Measurements from ENCODE around the gene CFAP46. TPM values are rescaled to one million over a fixed set of nuclear protein-coding genes. Genes with fewer than 3 reads are reported as not detected.

The CFAP46 gene
- total RNA-seq, 1 experiment from 2014 or later: 3.3 TPM

DNA sequence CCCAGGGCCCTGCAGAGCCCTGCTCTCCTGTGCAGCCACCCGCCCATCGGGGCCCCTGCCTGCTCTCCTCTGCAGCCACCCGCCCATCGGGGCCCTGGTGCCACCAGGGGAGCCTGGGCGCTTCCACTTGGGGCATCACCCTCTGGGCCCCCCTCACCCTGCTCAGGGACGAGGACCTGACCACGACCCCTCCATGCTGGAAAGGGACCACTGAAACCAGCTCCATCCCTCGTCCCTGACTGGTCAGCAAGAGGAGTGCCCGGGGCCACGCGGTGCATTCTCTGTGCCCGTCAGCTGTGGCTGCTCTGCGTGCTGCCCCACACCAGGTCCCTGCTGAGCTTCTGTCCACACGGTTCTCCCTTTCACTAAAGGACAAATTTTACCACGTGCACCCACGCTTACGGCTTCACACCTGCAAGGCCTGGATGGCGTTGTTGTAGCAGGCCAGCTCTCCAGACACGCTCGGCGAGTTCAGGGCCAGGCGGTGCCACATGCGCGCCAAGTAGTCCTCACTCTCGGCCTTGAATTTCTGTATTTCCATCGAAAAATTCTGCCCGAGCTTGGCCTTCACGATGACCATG lies 57.6 kb downstream of the CFAP46 start (continued):
- TF ChIP-seq CREB1 (CRISPR knock-in tag; IDR thresholded peaks at IDR 0.05): no peak
- TF ChIP-seq SOX15 (CRISPR knock-in tag; IDR thresholded peaks at IDR 0.05): no peak
- no peak for TF ChIP-seq NR3C1 (CRISPR knock-in tag; conservative IDR thresholded peaks at IDR 0.05; ENCODE audit: low read depth)

DNA sequence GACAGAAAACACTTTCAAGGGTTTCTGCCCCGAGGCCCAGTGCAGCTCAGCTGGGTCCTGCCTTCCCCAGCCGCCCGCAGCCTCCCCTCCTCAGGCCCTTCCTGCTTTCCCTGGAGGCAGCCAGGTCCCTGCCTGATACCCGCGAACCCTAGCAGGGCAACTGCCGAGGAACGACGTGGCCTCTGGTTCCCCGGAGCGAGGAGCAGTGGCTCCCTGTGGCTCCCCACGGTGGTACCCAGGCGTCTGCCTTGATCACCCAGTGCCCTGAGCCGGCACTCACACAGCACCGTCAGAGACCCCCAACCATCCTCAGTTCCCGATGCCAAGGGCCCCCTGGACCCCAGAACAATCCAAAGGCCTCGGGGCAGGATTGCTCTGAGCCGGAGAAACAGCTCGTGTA lies 58.3 kb downstream of the CFAP46 start:
- Mint-ChIP-seq H3K27me3 (ENCODE audit: low read depth) (no peaks in the 10 kb centered on the region; the same call in 1 of the 2 replicates), H3K4me1 (peaks cover 2% of the 10 kb centered on the region), H3K36me3 (no peaks in the 10 kb centered on the region), H3K27ac (no peak overlapping the region), H3K9me3 (no peaks in the 10 kb centered on the region), H3K4me3 (no peak overlapping the region)
- TF ChIP-seq, protein P1, sequence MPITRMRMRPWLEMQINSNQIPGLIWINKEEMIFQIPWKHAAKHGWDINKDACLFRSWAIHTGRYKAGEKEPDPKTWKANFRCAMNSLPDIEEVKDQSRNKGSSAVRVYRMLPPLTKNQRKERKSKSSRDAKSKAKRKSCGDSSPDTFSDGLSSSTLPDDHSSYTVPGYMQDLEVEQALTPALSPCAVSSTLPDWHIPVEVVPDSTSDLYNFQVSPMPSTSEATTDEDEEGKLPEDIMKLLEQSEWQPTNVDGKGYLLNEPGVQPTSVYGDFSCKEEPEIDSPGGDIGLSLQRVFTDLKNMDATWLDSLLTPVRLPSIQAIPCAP (CRISPR knock-in tag; IDR thresholded peaks at IDR 0.05): no peak
- TF ChIP-seq TEAD4 (CRISPR knock-in tag; IDR thresholded peaks at IDR 0.05) (no peak), NR1H2 (CRISPR knock-in tag; IDR thresholded peaks at IDR 0.05) (no peak), CREM (CRISPR knock-in tag; IDR thresholded peaks at IDR 0.05) (no peak)
- ChIA-PET POLR2A (no interaction called here), CTCF (no interaction called here)
- no peak for ATAC-seq
- DNase-seq (ENCODE audit: low spot score): peak; percentile 7

DNA sequence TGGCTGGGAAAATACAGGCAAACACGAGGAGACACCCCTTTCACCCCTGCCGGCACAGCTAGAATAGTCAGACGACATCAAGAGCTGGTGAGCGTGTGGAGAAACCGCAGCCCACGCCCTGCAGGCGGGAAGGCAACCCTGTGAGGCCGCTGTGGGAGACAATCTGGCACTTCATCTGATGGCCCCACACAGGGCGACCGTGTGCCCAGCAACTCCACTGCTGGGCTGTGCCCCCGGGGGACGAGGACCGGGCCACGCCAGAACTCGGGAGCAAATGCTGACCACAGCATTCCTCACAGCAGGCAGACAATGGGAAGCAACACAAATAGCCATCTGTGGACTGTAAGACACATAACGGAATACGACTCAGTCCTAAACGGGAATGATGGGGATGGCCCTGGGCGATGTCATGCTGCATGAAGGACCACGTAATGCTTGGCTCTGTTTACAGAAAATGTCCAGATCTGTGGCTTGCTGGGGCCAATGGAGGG lies 58.9 kb downstream of the CFAP46 start:
- Mint-ChIP-seq H3K27me3 (ENCODE audit: low read depth) (no peaks in the 10 kb centered on the region; the same call in 1 of the 2 replicates), H3K27ac (no peak overlapping the region), H3K9me3 (no peaks in the 10 kb centered on the region), H3K36me3 (no peaks in the 10 kb centered on the region), H3K4me3 (no peak overlapping the region), H3K4me1 (peaks cover 8% of the 10 kb centered on the region)
- DNase-seq (ENCODE audit: low spot score): peak; percentile 8
- ChIA-PET POLR2A (interaction anchor here (0.9 kb wide), 1 partner anchor 589 kb away, joined by 3 read pairs; no protein-coding TSS in a partner anchor), CTCF (no interaction called here)
- no peak for ATAC-seq
- TF ChIP-seq, protein P2, sequence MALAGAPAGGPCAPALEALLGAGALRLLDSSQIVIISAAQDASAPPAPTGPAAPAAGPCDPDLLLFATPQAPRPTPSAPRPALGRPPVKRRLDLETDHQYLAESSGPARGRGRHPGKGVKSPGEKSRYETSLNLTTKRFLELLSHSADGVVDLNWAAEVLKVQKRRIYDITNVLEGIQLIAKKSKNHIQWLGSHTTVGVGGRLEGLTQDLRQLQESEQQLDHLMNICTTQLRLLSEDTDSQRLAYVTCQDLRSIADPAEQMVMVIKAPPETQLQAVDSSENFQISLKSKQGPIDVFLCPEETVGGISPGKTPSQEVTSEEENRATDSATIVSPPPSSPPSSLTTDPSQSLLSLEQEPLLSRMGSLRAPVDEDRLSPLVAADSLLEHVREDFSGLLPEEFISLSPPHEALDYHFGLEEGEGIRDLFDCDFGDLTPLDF (CRISPR knock-in tag; IDR thresholded peaks at IDR 0.05): no peak
- TF ChIP-seq, protein P3, sequence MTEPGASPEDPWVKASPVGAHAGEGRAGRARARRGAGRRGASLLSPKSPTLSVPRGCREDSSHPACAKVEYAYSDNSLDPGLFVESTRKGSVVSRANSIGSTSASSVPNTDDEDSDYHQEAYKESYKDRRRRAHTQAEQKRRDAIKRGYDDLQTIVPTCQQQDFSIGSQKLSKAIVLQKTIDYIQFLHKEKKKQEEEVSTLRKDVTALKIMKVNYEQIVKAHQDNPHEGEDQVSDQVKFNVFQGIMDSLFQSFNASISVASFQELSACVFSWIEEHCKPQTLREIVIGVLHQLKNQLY (CRISPR knock-in tag; IDR thresholded peaks at IDR 0.05): no peak
- TF ChIP-seq, protein P4, sequence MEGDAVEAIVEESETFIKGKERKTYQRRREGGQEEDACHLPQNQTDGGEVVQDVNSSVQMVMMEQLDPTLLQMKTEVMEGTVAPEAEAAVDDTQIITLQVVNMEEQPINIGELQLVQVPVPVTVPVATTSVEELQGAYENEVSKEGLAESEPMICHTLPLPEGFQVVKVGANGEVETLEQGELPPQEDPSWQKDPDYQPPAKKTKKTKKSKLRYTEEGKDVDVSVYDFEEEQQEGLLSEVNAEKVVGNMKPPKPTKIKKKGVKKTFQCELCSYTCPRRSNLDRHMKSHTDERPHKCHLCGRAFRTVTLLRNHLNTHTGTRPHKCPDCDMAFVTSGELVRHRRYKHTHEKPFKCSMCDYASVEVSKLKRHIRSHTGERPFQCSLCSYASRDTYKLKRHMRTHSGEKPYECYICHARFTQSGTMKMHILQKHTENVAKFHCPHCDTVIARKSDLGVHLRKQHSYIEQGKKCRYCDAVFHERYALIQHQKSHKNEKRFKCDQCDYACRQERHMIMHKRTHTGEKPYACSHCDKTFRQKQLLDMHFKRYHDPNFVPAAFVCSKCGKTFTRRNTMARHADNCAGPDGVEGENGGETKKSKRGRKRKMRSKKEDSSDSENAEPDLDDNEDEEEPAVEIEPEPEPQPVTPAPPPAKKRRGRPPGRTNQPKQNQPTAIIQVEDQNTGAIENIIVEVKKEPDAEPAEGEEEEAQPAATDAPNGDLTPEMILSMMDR (IDR thresholded peaks at IDR 0.05): no peak
- TF ChIP-seq, protein P5, sequence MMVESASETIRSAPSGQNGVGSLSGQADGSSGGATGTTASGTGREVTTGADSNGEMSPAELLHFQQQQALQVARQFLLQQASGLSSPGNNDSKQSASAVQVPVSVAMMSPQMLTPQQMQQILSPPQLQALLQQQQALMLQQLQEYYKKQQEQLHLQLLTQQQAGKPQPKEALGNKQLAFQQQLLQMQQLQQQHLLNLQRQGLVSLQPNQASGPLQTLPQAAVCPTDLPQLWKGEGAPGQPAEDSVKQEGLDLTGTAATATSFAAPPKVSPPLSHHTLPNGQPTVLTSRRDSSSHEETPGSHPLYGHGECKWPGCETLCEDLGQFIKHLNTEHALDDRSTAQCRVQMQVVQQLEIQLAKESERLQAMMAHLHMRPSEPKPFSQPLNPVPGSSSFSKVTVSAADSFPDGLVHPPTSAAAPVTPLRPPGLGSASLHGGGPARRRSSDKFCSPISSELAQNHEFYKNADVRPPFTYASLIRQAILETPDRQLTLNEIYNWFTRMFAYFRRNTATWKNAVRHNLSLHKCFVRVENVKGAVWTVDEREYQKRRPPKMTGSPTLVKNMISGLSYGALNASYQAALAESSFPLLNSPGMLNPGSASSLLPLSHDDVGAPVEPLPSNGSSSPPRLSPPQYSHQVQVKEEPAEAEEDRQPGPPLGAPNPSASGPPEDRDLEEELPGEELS (CRISPR knock-in tag; IDR thresholded peaks at IDR 0.05): no peak
- TF ChIP-seq ZNF396 (CRISPR knock-in tag; IDR thresholded peaks at IDR 0.05; ENCODE audit: borderline replicate concordance) (no peak), MYBL2 (CRISPR knock-in tag; IDR thresholded peaks at IDR 0.05) (no peak), ETV6 (CRISPR knock-in tag; IDR thresholded peaks at IDR 0.05) (no peak), NFE2L1 (CRISPR knock-in tag; IDR thresholded peaks at IDR 0.05) (no peak)
- TF ChIP-seq, protein P6, sequence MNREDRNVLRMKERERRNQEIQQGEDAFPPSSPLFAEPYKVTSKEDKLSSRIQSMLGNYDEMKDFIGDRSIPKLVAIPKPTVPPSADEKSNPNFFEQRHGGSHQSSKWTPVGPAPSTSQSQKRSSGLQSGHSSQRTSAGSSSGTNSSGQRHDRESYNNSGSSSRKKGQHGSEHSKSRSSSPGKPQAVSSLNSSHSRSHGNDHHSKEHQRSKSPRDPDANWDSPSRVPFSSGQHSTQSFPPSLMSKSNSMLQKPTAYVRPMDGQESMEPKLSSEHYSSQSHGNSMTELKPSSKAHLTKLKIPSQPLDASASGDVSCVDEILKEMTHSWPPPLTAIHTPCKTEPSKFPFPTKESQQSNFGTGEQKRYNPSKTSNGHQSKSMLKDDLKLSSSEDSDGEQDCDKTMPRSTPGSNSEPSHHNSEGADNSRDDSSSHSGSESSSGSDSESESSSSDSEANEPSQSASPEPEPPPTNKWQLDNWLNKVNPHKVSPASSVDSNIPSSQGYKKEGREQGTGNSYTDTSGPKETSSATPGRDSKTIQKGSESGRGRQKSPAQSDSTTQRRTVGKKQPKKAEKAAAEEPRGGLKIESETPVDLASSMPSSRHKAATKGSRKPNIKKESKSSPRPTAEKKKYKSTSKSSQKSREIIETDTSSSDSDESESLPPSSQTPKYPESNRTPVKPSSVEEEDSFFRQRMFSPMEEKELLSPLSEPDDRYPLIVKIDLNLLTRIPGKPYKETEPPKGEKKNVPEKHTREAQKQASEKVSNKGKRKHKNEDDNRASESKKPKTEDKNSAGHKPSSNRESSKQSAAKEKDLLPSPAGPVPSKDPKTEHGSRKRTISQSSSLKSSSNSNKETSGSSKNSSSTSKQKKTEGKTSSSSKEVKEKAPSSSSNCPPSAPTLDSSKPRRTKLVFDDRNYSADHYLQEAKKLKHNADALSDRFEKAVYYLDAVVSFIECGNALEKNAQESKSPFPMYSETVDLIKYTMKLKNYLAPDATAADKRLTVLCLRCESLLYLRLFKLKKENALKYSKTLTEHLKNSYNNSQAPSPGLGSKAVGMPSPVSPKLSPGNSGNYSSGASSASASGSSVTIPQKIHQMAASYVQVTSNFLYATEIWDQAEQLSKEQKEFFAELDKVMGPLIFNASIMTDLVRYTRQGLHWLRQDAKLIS (CRISPR knock-in tag; IDR thresholded peaks at IDR 0.05; ENCODE audit: borderline replicate concordance): no peak
- TF ChIP-seq, protein P7, sequence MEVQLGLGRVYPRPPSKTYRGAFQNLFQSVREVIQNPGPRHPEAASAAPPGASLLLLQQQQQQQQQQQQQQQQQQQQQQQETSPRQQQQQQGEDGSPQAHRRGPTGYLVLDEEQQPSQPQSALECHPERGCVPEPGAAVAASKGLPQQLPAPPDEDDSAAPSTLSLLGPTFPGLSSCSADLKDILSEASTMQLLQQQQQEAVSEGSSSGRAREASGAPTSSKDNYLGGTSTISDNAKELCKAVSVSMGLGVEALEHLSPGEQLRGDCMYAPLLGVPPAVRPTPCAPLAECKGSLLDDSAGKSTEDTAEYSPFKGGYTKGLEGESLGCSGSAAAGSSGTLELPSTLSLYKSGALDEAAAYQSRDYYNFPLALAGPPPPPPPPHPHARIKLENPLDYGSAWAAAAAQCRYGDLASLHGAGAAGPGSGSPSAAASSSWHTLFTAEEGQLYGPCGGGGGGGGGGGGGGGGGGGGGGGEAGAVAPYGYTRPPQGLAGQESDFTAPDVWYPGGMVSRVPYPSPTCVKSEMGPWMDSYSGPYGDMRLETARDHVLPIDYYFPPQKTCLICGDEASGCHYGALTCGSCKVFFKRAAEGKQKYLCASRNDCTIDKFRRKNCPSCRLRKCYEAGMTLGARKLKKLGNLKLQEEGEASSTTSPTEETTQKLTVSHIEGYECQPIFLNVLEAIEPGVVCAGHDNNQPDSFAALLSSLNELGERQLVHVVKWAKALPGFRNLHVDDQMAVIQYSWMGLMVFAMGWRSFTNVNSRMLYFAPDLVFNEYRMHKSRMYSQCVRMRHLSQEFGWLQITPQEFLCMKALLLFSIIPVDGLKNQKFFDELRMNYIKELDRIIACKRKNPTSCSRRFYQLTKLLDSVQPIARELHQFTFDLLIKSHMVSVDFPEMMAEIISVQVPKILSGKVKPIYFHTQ (CRISPR knock-in tag; IDR thresholded peaks at IDR 0.05): no peak
